SJSA1 (cell line): ENCODE results near the gene ARHGEF17. TPM values are rescaled to one million over a fixed set of nuclear protein-coding genes. Genes with fewer than 3 reads are reported as not detected.
"Not testable (repeated sequence)": the region's sequence is repeated elsewhere in the genome, so short reads cannot be mapped to it uniquely, and the experiment has no call there.

Source experiments
- DNase-seq, 2 experiments: peaks; one replicate each; pipeline ENCODE4 v3.0.0-alpha.2; 2015 to 2020; ENCODE audit warnings: low spot score in 2 of 2, low read depth in 1 of 2
- H3K27ac ChIP-seq: fragments of 250-450 bp; sonication (Bioruptor Pico); 2 replicates; pipeline ENCODE4 v1.5.1; 2020; ENCODE audit warnings: mild to moderate bottlenecking, moderate library complexity
- H3K27me3 ChIP-seq: fragments of 250-450 bp; sonication (Bioruptor Pico); replicated peaks from 2 replicates; pipeline ENCODE4 v1.5.1; 2020; ENCODE audit warnings: mild to moderate bottlenecking, moderate library complexity
- H3K36me3 ChIP-seq: fragments of 250-450 bp; sonication (Bioruptor Pico); 2 replicates; pipeline ENCODE4 v1.5.1; 2020; ENCODE audit warnings: mild to moderate bottlenecking
- H3K4me1 ChIP-seq: fragments of 250-450 bp; sonication (Bioruptor Pico); replicated peaks from 2 replicates; pipeline ENCODE4 v1.6.1; 2021; ENCODE audit warnings: mild to moderate bottlenecking
- H3K4me3 ChIP-seq: fragments of 250-450 bp; sonication (Bioruptor Pico); 2 replicates; pipeline ENCODE4 v1.5.1; 2020; ENCODE audit warnings: mild to moderate bottlenecking
- H3K9me3 ChIP-seq: fragments of 250-450 bp; sonication (Bioruptor Pico); replicated peaks from 2 replicates; pipeline ENCODE4 v1.5.1; 2020; ENCODE audit warnings: mild to moderate bottlenecking
- total RNA-seq: library from RNA; depleted of rRNA; stranded (reverse); fragments of >200 nt; shearing (Covaris generic); gene quantifications from 2 replicates; pipeline ENCODE4 v1.2.3, GENCODE V29; 2014

ARHGEF17 gene
- total RNA-seq, 1 experiment from 2014 or later, result 14.6 TPM

DNA sequence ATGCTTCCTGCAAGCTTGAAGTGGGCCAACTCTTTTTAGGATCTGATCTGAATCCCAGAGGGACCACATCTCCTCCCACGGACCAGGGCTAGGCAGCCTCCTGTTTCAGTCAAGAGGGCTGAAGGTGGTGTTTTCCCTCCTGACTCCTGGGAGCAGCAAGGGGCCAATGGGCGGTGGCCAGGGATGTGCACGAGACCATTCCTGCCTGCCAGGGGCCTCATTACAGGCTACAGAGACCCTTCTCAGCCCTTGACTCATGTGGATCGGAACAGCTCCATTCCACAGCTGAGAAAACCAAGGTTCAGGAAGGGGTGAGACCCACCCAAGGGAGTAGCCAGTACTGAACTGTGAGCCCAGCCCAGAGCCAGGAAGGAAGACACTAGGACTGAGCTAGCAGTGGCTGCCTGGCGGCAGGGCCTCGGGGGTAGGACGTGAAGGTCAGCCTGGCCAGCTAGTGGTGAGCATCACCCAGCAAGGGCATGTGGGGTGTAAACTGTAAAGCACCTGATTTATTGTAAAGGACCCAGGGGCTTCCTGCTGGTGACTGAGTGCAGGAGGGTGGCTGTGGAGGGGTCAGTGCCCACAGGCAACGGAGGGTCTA is 39.3 kb upstream of the ARHGEF17 start:
- H3K27ac ChIP-seq, result no peak overlapping the region
- H3K4me1 ChIP-seq, result no peaks in the 10 kb centered on the region

DNA sequence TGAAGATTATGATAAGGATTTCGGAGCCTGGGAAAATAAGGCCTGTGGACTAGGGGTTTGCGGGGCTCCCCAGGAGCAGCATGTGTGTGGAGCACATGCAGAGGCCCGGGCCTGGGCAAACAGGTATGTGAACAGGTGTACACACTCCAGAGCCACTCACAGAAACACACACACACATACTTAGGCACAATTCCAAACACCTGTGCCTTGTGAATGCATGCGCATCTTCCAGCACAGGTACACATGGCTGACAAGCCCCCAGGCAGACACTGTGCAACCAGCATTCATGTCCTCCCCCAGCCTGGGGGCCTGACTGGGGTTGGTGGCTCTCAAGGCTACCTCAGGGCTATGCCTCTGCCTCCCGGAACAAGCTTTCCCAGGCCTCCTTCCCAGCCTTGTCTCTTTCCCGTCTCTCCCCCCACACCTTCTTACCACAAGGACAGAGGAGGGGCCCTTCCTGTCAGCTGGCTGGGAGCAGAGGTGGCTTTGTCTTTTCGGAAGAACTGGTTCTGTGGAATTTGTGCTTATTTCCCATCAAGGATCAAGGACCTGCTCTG is 38.5 kb upstream of the ARHGEF17 start:
- no peak overlapping the region for H3K27ac ChIP-seq
- H3K4me1 ChIP-seq, result no peaks in the 10 kb centered on the region
- H3K27me3 ChIP-seq, result no peaks in the 10 kb centered on the region; the same call in 1 of the 2 replicates

More for the DNA sequence above, 39.3 kb upstream of the ARHGEF17 start:
- DNase-seq, result no peak
- H3K27me3 ChIP-seq, result peaks cover 2% of the 10 kb centered on the region; the same call in 1 of the 2 replicates
- no peaks in the 10 kb centered on the region for H3K36me3 ChIP-seq
- no peaks in the 10 kb centered on the region for H3K9me3 ChIP-seq
- no peak overlapping the region for H3K4me3 ChIP-seq

DNA sequence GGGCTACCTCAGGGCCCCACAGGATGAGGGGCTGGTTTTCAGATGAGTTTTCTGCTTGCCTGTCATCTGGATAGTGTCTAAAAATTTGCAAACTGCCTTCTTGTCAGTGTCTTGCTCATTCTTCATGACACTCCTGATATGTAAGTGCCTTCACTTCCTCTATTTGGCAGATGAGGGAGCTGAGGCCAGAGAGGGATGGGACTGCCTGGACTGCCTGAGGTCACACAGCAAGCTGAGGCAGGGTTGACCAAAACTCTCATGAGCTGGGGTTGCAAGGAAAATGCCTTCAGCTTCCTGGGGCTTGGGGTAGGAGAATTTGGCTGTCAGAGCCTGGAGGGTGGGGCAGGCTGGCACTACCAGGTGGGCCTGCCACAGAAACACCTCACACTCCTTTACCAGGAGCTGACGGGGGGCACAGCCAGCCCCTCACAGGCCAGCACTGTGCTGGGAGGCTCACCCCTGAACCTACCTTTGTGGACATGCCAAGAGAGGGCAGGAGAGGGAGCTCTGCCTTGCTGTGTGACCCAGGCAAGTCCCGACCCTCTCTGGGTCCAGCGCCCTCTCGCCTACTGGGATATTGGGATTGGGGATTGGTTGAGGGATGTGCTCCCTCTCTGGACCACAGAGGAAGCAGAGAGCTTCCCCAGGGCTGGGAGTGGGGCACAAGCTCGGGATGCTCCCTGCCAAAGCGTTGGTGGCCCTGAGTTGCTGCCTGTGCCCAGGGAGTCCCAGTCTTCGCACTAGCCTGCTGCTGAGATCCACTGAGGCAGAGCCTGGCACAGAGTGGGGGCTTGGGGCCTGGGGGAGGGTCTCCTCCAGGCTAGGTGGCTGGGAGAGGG is 37.8 kb upstream of the ARHGEF17 start:
- Histone ChIP-seq H3K27me3 (no peaks in the 10 kb centered on the region), H3K4me1 (no peaks in the 10 kb centered on the region)

More for the DNA sequence above, 38.5 kb upstream of the ARHGEF17 start:
- DNase-seq, result no peak
- Histone ChIP-seq H3K36me3 (no peaks in the 10 kb centered on the region), H3K4me3 (no peak overlapping the region), H3K9me3 (no peaks in the 10 kb centered on the region)

DNA sequence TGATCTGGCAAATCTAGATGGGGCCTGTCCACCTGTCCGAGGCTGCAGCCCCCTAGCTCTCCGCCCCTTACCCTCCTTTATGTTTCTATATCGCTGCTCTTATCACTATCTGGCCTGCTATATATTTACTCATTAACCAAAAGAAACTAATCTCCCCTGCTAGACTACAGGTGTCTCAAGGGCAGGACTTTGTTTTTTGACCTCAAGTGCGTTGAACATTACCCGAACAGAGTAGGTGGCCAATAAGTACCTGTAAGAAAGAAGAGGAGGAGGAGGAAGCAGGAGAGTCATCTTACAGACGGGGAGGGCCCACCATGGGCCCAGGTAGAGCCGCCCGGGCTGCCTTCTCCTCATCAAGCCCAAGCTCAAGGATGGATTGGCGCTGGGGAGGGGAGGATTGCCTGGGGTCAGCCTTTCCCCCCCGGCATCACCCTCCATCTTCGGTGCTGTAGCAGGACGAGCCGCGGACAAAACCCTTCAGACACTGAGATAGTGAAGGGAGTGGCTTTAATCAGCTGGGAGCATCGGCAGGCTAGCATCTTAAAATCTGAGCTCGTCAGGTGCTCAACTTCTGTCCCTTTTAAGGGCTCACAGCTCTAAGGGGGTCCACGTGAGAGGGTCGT is 37.1 kb upstream of the ARHGEF17 start:
- no peak for DNase-seq
- H3K4me3 ChIP-seq, result no peak overlapping the region
- H3K36me3 ChIP-seq, result no peaks in the 10 kb centered on the region
- no peak overlapping the region for H3K27ac ChIP-seq
- H3K9me3 ChIP-seq, result no peaks in the 10 kb centered on the region
- no peaks in the 10 kb centered on the region for H3K27me3 ChIP-seq
- no peaks in the 10 kb centered on the region for H3K4me1 ChIP-seq

More for the DNA sequence above, 37.8 kb upstream of the ARHGEF17 start:
- Histone ChIP-seq H3K27ac (no peak overlapping the region), H3K36me3 (no peaks in the 10 kb centered on the region), H3K4me3 (no peak overlapping the region), H3K9me3 (no peaks in the 10 kb centered on the region)
- no peak for DNase-seq

DNA sequence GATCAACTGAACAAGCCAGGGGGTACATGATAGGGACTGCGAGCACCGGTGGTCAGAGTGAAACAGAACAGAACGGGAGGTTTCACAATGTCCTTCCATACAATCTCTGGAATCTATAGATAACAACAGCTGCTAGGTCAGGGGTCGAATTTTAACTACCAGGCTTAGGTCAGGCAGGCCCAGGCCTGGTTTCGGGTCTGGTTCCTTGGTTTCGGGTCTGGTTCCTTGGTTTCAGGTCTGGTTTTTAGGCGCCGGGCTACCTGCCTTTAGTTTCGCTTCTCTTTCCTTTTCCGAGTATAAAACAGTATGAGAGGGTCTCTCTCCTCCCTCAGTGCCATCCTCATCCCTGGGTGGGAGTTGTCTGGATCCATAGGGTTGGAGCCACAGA is 36.6 kb upstream of the ARHGEF17 start:
- not testable (repeated sequence) for DNase-seq, H3K36me3 ChIP-seq, H3K27me3 ChIP-seq, H3K9me3 ChIP-seq, H3K27ac ChIP-seq, H3K4me1 ChIP-seq, H3K4me3 ChIP-seq

DNA sequence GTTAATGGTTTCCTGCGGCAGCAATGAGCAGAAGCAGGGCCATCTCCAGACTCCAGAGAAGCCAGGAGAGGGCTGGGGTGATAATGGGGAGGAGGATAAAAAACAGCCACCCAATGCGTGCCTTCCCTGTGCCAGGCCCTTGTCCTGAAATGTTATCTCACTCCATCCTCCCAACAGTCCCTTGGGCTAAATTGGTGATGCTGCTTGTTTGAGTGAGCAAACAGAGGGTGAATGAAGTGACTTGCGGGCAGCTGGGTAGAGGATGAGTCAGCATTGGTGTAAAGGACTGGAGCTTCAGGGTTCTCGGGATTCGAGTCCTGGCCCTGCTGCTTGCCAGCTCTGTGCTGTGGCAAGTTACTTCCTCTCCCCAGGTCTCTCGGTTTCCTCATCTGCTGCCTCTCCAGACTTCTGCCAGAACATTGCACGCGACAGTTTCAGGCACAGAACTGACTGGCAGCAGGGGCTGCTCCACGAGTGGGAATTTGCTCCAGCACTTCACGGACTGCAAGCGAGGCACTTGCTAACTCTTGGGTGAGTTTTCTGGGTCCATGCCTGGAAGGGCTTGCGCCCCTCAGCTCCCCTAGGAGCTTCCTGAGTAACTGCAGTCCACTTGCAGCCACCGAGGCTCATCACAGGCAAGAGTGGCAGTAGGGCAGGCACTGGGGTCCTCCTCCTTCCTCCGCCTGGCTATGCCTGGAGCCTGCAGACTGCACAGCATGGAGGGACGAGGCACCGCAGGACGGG is 36.0 kb upstream of the ARHGEF17 start, which contains the start of gene P2RY6:
P2RY6 (plus strand) TSS at position 403 of the 744 bp plus-strand sequence. CDS start 24,181 bp downstream, outside the sequence.
- Histone ChIP-seq H3K4me1 (no peaks in the 10 kb centered on the region), H3K4me3 (no peak within 1 kb of the TSS), H3K27me3 (no peaks in the 10 kb centered on the region), H3K27ac (no peak within 1 kb of the TSS), H3K9me3 (no peaks in the 10 kb centered on the region), H3K36me3 (no peaks in the 10 kb centered on the region)
- no peak for DNase-seq

DNA sequence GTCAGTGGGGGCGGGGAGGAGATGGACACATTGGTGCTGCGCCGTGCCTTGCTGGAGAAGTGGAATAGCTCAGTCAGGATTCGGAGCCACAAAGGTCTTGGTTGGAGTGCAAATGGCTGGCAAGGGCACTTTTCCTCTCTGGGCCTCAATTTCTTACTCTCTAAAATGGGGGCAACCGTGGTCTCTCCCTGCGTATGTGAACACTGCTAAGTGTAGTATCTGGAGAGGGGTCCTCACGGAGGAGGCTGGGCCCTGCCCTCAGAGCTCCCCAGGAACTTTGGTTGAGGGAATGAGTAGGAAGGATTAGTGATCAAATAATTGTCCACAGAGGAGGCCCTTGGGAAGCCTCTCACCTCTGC is 35.4 kb upstream of the ARHGEF17 start:
- no peak overlapping the region for H3K4me3 ChIP-seq
- H3K27ac ChIP-seq, result no peak overlapping the region
- H3K9me3 ChIP-seq, result no peaks in the 10 kb centered on the region
- no peaks in the 10 kb centered on the region for H3K4me1 ChIP-seq
- no peak for DNase-seq
- H3K36me3 ChIP-seq, result no peaks in the 10 kb centered on the region
- H3K27me3 ChIP-seq, result no peaks in the 10 kb centered on the region

DNA sequence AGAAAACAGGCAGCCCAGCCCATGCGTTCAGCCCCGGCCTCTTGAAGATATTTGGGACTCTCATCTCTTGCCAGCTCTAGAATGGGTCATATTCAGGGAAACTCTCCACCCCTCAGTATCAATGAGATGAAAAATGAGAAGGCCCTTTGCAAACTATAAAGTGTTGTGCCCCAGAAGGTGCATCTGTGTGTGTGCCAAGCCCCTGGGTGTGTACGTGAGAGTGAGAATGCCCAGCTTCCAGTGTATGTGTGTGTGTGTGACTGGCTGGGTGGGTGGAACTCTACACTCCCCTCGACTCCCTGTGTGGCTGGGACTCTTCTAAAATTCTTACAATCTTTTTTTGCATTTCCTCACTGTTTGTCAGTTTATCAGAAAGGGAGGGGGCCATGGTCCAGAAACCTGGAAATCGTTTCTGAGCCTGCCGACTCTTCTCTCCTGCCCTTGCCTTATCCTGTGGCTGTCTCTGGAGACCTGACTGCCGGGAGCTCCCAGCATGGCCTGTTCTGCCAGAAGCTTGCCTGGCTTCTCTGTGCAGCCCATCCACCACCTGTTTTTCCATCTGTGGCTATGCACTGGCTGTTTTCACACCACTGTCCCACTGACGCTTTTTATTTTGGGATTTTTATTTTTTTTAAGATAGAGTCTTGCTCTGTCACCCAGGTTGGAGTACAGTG is 34.7 kb upstream of the ARHGEF17 start:
- Histone ChIP-seq H3K4me1 (no peaks in the 10 kb centered on the region), H3K27ac (no peak overlapping the region), H3K27me3 (no peaks in the 10 kb centered on the region), H3K36me3 (no peaks in the 10 kb centered on the region), H3K4me3 (no peak overlapping the region), H3K9me3 (no peaks in the 10 kb centered on the region)
- no peak for DNase-seq

DNA sequence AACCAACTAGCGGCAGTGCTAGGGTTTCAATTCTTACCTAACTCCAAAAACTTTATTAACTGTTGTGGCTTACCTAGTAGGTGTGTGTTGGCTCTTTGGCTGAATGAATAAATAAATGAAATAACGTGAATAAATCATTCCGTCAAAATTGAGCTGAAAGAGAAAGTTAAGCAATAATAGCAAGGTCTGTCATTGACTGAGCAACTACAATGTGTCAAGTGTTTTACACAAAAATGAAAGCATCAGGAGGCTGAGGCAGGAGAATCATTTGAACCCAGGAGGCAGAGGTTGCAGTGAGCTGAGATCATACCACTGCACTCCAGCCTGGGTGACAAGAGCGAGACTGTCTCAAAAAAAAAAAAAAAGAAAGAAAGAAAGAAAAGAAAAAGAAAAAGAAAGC is 33.9 kb upstream of the ARHGEF17 start:
- not testable (repeated sequence) for H3K4me1 ChIP-seq, H3K36me3 ChIP-seq, H3K4me3 ChIP-seq, H3K27ac ChIP-seq, H3K27me3 ChIP-seq, DNase-seq, H3K9me3 ChIP-seq

DNA sequence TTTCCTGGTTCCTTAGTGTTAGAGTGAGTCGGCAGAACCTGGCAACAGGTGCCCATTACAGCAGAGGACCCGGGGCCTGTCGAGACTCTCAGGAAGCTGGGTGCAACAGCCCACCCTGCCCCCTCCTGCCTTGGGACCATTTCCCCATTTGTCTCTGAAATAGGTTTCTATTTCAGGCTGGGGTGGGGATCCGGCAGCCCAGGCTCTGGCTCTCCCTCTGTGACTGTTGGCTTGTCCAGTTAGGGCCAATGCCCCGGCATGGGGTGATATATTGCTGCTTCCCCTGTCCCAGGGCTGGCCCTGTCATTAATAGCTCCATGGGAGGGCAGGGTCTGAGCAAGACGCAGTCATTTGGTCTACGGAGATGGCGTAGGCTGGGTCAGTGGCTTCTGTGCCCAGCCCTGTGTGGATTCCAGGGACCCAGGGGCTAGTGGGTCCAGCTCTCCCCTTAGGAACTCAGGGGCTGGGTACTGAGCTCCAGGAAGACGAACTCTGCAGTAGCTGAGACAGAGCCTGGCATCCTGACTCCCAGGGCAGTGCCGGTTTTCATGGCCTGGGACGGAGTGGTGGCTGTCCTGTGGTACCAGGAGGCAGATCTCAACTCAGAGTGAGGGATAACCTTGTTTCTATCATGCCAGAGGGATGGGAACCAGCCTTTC is 33.2 kb upstream of the ARHGEF17 start:
- DNase-seq, result no peak
- Histone ChIP-seq H3K27me3 (no peaks in the 10 kb centered on the region), H3K36me3 (no peaks in the 10 kb centered on the region), H3K4me1 (no peaks in the 10 kb centered on the region), H3K4me3 (no peak overlapping the region), H3K9me3 (no peaks in the 10 kb centered on the region), H3K27ac (no peak overlapping the region)

DNA sequence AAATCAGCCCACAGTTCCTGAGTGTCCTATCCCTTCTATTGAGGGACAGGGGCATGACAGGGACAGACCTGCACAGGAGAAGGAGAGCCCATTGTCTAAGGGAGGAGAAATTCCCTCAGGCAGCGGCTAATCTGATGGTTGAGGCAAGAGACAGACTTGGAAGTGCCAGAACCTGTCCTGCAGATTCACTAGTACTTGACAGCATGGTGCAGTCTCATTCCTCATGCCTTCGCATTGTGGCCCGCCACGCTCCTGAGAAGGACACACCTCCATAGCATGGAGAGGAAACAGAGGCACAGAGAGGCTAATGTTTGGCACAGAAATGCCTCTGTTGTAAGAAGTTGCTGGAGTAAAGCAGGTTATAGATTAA is 32.7 kb upstream of the ARHGEF17 start:
- no peaks in the 10 kb centered on the region for H3K27me3 ChIP-seq
- H3K36me3 ChIP-seq, result no peaks in the 10 kb centered on the region
- H3K4me1 ChIP-seq, result no peaks in the 10 kb centered on the region
- H3K27ac ChIP-seq, result no peak overlapping the region
- H3K9me3 ChIP-seq, result no peaks in the 10 kb centered on the region
- DNase-seq, result no peak
- no peak overlapping the region for H3K4me3 ChIP-seq

DNA sequence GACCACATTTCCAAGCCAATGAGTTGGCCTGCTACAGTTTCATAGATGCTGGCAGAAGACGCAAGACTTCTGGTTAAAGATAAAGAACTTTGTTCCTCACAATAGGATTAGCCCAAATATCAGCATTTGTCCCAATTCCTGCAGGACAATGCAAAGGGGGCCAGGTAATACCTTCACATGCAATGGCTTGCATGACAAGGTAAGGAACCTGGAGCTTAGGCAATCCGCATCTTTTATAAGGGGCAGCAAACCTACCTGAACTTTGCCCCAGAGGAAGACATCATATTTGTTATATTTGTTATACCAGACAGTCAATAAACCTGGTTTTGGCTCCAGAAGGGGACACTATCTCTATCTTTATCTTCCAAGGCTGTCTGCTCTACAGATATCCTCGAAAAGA is 30.6 kb upstream of the ARHGEF17 start:
- DNase-seq, result no peak
- H3K4me1 ChIP-seq, result no peaks in the 10 kb centered on the region
- no peaks in the 10 kb centered on the region for H3K9me3 ChIP-seq
- no peak overlapping the region for H3K27ac ChIP-seq
- no peaks in the 10 kb centered on the region for H3K27me3 ChIP-seq
- no peak overlapping the region for H3K4me3 ChIP-seq
- no peaks in the 10 kb centered on the region for H3K36me3 ChIP-seq

DNA sequence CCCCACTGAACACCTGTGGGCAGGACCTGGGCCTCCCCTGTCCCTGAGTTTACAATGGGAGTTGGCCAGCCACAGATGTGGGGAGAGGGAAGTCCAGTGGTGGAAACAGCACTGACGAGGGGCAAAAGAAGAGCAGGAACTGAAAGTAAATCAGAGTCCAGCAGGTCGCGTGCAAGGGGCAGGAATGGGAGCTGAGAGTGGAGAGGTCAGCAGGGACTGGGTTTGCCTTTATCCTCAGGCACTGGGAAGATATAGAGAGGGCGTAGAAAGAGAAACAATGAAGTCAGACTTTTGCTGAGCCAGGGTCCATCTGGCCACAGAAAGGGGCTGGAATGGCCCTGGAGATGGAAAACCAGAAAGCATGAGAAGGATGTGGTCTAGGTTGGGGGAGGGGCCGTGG is 27.4 kb upstream of the ARHGEF17 start:
- H3K27me3 ChIP-seq, result no peaks in the 10 kb centered on the region
- no peaks in the 10 kb centered on the region for H3K36me3 ChIP-seq
- no peak for DNase-seq
- no peaks in the 10 kb centered on the region for H3K9me3 ChIP-seq
- no peaks in the 10 kb centered on the region for H3K4me1 ChIP-seq
- H3K27ac ChIP-seq, result no peak overlapping the region
- H3K4me3 ChIP-seq, result no peak overlapping the region
